Retinal pigment epithelial cell (primary cell): ENCODE data around the gene PROSER1.

Experiments
- DNase-seq: peaks from one replicate; pipeline ENCODE4 v3.0.0-alpha.2; 2010; ENCODE audit warnings: low read depth
- H3K4me3 ChIP-seq: 2 replicates; pipeline ENCODE4 v1.5.1; 2011; ENCODE audit warnings: mild to moderate bottlenecking, low read length, control low read depth, moderate library complexity
- TF ChIP-seq, protein P1 (sequence below): conservative IDR thresholded peaks from 2 replicates; pipeline ENCODE4 v1.5.1; 2011; ENCODE audit warnings: low read depth, low read length, control low read depth, inconsistent platforms

The PROSER1 gene

DNA sequence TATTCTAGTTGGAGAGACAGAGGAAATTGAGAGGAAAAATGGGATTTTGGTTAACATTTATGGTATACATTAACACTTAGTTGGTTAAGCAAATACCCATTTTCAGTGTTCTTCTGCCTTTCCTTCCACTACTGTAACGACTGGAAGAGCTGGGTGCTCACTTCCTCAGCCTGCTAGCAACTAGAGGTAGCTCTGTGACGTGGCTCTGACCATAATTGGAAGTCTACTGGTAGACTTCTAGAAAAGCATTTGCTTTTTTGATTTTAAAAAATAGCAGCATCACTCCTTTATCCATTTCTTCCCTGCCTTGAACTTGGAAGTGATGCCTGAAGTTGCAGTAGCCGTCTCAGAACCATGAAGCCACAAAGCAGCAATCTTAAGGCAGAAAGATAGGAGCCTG lies 16.2 kb upstream of the PROSER1 start:
- no peak overlapping the region for H3K4me3 ChIP-seq
- no peak for DNase-seq
- TF ChIP-seq, protein P1, sequence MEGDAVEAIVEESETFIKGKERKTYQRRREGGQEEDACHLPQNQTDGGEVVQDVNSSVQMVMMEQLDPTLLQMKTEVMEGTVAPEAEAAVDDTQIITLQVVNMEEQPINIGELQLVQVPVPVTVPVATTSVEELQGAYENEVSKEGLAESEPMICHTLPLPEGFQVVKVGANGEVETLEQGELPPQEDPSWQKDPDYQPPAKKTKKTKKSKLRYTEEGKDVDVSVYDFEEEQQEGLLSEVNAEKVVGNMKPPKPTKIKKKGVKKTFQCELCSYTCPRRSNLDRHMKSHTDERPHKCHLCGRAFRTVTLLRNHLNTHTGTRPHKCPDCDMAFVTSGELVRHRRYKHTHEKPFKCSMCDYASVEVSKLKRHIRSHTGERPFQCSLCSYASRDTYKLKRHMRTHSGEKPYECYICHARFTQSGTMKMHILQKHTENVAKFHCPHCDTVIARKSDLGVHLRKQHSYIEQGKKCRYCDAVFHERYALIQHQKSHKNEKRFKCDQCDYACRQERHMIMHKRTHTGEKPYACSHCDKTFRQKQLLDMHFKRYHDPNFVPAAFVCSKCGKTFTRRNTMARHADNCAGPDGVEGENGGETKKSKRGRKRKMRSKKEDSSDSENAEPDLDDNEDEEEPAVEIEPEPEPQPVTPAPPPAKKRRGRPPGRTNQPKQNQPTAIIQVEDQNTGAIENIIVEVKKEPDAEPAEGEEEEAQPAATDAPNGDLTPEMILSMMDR: no peak

GRCh38 chr13:39052944-39053343 lies 15.1 kb upstream of the PROSER1 start:
- DNase-seq: no peak
- no peak overlapping the region for H3K4me3 ChIP-seq
- TF ChIP-seq, protein P1: no peak

DNA sequence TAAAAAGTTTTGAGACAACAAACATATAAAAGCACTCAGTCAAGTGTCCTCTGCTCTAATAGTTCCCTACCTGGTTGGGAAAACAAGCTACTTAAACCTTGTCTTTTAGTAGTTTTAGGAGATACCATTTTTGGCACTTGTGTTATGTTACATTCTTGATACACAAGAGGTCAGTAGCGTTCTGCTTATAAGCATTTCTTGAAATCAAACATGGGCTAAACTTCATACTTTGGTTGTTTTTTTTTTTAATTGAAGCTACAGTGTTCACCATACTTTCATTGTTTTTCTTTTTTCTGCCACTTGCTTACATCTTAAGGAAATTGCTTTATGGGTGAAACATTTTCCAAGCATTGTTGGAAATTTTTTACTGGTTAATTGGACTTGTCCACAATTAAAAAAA lies 13.3 kb upstream of the PROSER1 start:
- no peak overlapping the region for H3K4me3 ChIP-seq
- peak; percentile 30 for DNase-seq

DNA sequence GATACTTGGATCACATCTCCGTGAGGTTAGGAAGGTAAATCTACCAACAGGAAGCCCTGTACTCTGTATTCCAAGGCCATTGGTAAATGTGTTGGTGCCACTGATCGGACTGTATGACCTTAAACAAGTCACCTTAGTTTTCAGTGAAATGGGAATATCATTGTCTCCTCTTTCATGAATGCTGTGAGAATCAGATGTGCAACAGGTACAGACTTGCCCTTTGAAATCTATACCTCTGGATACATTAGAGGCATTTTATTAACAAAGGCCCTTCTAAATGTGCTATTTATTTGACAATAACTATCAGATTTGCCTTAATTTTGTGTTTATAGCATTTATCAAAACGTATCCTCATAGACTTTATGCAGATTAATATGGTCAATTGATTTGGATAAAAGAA lies 11.4 kb upstream of the PROSER1 start:
- no peak overlapping the region for H3K4me3 ChIP-seq
- no peak for DNase-seq
- TF ChIP-seq, protein P1: no peak

More for the DNA sequence above, 13.3 kb upstream of the PROSER1 start:
- TF ChIP-seq, protein P1: peak; percentile 59

DNA sequence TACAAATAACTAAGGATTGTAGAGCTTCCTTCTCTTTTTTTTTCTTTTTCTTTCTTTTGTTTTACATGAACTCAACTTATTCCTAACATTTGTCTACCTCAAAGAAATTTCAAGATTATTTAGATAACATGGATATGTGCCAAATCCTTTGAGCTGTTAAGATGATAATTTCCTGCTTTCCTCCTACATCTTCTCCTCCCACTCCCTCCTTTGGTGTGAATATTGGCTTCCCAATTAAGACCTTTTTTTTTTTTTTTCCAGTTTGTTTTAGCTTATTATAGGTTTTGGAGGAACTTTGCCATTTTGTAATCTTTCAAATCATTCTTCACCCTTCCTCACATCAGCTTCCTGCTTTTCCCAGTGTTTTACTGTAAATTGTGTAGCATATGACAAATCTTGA lies 10.9 kb upstream of the PROSER1 start:
- no peak overlapping the region for H3K4me3 ChIP-seq
- no peak for DNase-seq
- TF ChIP-seq, protein P1: no peak

DNA sequence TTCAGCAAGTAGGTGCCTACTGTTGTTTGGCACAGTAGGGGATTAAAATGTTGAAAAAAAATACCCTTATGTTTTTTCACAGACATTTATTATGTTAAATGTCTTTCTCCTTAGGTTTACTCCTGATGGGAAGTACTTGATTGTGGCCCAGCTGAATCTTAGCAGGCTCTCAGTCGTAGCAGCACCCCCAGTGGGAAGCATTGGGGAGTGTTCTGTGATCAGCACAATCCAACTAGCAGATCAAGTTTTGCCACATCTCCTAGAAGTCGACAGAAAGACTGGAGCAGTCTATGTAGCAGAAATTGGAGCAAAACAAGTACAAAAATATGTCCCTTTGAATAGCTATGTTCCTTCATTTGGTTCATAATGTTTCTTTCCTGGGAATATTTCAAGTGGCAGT lies 9.7 kb upstream of the PROSER1 start:
- no peak for DNase-seq
- H3K4me3 ChIP-seq: no peak overlapping the region
- TF ChIP-seq, protein P1: peak; percentile 24

- no peak for DNase-seq
- no peak overlapping the region for H3K4me3 ChIP-seq
- TF ChIP-seq, protein P1: no peak
Observed at GRCh38 chr13:39044536-39044935, 6.6 kb upstream of the PROSER1 start.
